ENCODE results near the gene DRC3.

DRC3 gene

DNA sequence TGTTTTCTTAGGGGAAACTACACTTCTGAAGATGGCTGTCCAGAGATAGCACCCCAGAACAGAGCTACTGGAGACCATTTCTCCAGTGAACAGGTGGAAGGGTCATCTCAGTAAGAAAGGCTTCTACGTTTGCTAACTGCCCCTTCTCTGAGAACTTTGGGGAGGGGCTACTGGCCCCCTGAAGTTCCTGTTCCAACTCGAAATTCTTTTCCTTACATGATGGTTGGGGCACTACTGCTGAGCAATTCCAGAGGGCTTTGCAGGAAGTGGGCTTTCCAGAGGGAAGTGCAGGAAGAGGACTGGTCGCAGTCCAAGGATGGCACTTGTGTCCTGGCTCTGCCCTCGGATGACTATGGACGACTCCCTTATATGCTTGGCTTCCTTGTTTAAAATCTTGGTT, 31.6 kb upstream of the DRC3 start:
- H3K4me3 ChIP-seq (replicated peaks; ENCODE audit: low read depth, low read length), result no peak overlapping the region
- no peak for TF ChIP-seq CTCF (IDR thresholded peaks at IDR 0.05; ENCODE audit: low read depth, low read length, missing control alignments)
- no peak for DNase-seq (ENCODE audit: extremely low read depth, low read depth)

- no peak for TF ChIP-seq CTCF (IDR thresholded peaks at IDR 0.05; ENCODE audit: low read depth, low read length, missing control alignments)
- DNase-seq (ENCODE audit: extremely low read depth, low read depth), result no peak
- no peak overlapping the region for H3K4me3 ChIP-seq (replicated peaks; ENCODE audit: low read depth, low read length)
These were observed 29.8 kb upstream of the DRC3 start for GRCh38 chr17:17942846-17943245.

DNA sequence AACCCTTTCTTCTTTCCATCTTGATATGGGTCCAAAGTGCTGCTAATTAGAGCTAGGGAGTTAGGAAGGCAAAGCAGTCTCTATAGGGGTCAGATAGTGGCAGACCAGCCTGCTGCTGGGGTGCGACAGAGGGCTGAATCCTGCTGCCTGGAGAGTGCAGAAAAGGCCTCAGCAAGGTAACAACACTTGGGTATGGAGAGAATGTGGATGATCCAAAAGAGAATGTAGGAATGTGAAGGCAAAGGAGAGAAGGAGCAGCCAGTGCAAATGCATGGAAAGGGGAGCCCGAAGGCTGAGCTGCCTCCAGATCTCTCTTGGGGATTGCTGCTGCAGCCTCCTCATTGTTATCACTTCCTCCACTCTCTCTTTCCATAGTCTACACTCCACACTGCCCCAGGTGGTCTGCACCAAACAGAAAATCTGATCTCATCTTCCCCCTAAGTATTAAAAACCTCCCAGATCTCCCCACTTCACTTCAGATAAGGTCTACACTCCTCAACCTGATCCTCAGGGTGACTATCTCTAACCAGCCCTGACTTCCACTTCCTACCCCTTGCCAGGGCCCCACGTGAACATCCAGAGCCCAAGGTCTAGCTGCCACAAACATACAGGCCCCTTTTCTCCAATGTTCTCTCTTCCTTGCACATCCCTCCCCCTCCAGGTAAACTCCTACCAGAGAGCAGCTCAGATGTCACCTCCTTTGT, 29.2 kb upstream of the DRC3 start:
- no peak overlapping the region for H3K4me3 ChIP-seq (replicated peaks; ENCODE audit: low read depth, low read length)
- no peak for DNase-seq (ENCODE audit: extremely low read depth, low read depth)
- no peak for TF ChIP-seq CTCF (IDR thresholded peaks at IDR 0.05; ENCODE audit: low read depth, low read length, missing control alignments)

DNA sequence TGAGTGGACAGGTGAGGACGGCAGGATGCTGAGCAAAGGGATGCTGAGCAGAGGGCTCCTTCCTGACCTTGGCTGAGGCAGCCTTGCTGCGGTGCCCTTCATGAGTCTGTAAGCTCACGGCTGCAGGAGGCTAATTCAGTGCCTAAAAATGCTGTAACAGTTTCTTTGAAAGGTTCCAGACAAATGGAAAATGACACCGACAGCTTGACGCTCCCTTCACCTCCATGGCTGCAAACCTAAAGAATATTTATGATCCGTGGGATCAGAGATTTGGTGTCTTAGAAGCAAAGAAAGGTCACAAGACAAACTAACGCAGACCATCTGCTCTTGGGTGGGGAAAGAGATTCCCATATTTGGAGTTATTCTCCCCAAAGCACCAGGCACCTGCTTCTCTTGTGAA, 28.4 kb upstream of the DRC3 start:
- H3K4me3 ChIP-seq (replicated peaks; ENCODE audit: low read depth, low read length), result no peak overlapping the region
- no peak for TF ChIP-seq CTCF (IDR thresholded peaks at IDR 0.05; ENCODE audit: low read depth, low read length, missing control alignments)
- DNase-seq (ENCODE audit: extremely low read depth, low read depth), result no peak

GRCh38 chr17:17944743-17945142, 27.9 kb upstream of the DRC3 start:
- no peak overlapping the region for H3K4me3 ChIP-seq (replicated peaks; ENCODE audit: low read depth, low read length)
- no peak for DNase-seq (ENCODE audit: extremely low read depth, low read depth)
- no peak for TF ChIP-seq CTCF (IDR thresholded peaks at IDR 0.05; ENCODE audit: low read depth, low read length, missing control alignments)

GRCh38 chr17:17946093-17946492, 26.6 kb upstream of the DRC3 start:
- no peak overlapping the region for H3K4me3 ChIP-seq (replicated peaks; ENCODE audit: low read depth, low read length)
- TF ChIP-seq CTCF (IDR thresholded peaks at IDR 0.05; ENCODE audit: low read depth, low read length, missing control alignments), result no peak
- no peak for DNase-seq (ENCODE audit: extremely low read depth, low read depth)

DNA sequence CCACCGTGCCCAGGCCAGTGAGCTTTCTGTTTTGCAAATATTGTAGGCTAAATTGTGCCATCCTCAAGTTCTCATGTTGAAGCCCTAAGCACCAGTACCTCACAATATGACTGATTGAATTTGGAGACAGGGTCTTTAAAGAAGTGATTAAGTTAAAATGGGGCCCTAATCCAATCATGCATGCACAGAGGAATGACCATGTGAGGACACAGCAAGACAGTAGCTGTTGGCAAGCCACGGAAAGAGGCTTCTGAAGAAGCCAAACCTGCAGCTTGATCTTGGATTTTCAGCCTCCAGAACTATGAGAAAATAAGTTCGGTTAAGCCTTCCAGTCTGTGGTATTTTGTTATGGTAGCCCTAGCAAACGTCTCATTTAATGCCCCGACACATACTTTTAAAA, 25.4 kb upstream of the DRC3 start:
- no peak overlapping the region for H3K4me3 ChIP-seq (replicated peaks; ENCODE audit: low read depth, low read length)
- no peak for DNase-seq (ENCODE audit: extremely low read depth, low read depth)
- TF ChIP-seq CTCF (IDR thresholded peaks at IDR 0.05; ENCODE audit: low read depth, low read length, missing control alignments), result no peak
